Measurements from ENCODE around the gene NDUFAF8.

GRCh38 chr17:81234506-81234855 lies 4.6 kb upstream of the NDUFAF8 start:
- TF ChIP-seq, protein P1, sequence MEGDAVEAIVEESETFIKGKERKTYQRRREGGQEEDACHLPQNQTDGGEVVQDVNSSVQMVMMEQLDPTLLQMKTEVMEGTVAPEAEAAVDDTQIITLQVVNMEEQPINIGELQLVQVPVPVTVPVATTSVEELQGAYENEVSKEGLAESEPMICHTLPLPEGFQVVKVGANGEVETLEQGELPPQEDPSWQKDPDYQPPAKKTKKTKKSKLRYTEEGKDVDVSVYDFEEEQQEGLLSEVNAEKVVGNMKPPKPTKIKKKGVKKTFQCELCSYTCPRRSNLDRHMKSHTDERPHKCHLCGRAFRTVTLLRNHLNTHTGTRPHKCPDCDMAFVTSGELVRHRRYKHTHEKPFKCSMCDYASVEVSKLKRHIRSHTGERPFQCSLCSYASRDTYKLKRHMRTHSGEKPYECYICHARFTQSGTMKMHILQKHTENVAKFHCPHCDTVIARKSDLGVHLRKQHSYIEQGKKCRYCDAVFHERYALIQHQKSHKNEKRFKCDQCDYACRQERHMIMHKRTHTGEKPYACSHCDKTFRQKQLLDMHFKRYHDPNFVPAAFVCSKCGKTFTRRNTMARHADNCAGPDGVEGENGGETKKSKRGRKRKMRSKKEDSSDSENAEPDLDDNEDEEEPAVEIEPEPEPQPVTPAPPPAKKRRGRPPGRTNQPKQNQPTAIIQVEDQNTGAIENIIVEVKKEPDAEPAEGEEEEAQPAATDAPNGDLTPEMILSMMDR (IDR thresholded peaks at IDR 0.05): no peak
- TF ChIP-seq EZH2 (IDR thresholded peaks at IDR 0.05; ENCODE audit: borderline replicate concordance, insufficient read depth, low read depth, low read length, poor library complexity, severe bottlenecking): no peak

Data from B cell (primary cell).